Stimulated activated naive B cell treated with anti-CD40 and anti-IgM and Interleukin-4, amounts not matched to agents 10 μg/mL and 1 μg/mL and 100 μg/mL, for 72 hours (primary cell): ENCODE data around the gene APOBEC3C.
"Not testable (repeated sequence)": the region's sequence is repeated elsewhere in the genome, so short reads cannot be mapped to it uniquely, and the experiment has no call there.

ENCODE experiments used
- ATAC-seq, 2 donors: fragments of 150-1000 bp; cut with Tn5 transposase; replicated peaks; 2 replicates each; pipeline ENCODE4 v1.10.0; 2021; ENCODE audit warnings: moderate library complexity in 1 of 2
- DNase-seq: peaks from one replicate; pipeline ENCODE4 v3.0.0; 2021
- H3K27ac Mint-ChIP-seq: one replicate; pipeline ENCODE4 v1.8.0; 2022; ENCODE audit warnings: mild to moderate bottlenecking, mixed read lengths
- H3K27me3 Mint-ChIP-seq, 2 donors: one replicate each; pipeline ENCODE4 v1.8.0; 2022; ENCODE audit warnings: mixed read lengths in 2 of 2
- H3K36me3 Mint-ChIP-seq, 2 donors: one replicate each; pipeline ENCODE4 v1.8.0; 2022; ENCODE audit warnings: mixed read lengths in 2 of 2, mild to moderate bottlenecking in 1 of 2
- H3K4me1 Mint-ChIP-seq, 2 donors: one replicate each; pipeline ENCODE4 v1.8.0; 2022; ENCODE audit warnings: mixed read lengths in 2 of 2, mild to moderate bottlenecking in 1 of 2
- H3K4me3 Mint-ChIP-seq, 2 donors: one replicate each; pipeline ENCODE4 v1.8.0; 2022; ENCODE audit warnings: mild to moderate bottlenecking in 2 of 2, mixed read lengths in 2 of 2, moderate library complexity in 1 of 2
- H3K9me3 Mint-ChIP-seq, 2 donors: one replicate each; pipeline ENCODE4 v1.8.0; 2022; ENCODE audit warnings: mixed read lengths in 2 of 2, mild to moderate bottlenecking in 1 of 2

Gene APOBEC3C

GRCh38 chr22:39045136-39045535 is 31.1 kb downstream of the APOBEC3C start:
- not testable (repeated sequence) for H3K9me3 Mint-ChIP-seq, ATAC-seq, H3K27me3 Mint-ChIP-seq, DNase-seq
- peaks cover 36 to 65% of the 10 kb centered on the region in 2 donors for H3K4me1 Mint-ChIP-seq
- peak overlapping the region; percentile 5 to 7 for H3K4me3 Mint-ChIP-seq
- peak overlapping the region; percentile 60 for H3K27ac Mint-ChIP-seq
- peaks cover 33 to 45% of the 10 kb centered on the region in 2 donors for H3K36me3 Mint-ChIP-seq

- peaks cover 30 to 69% of the 10 kb centered on the region in 2 donors for H3K4me1 Mint-ChIP-seq
- H3K4me3 Mint-ChIP-seq, ATAC-seq, DNase-seq, H3K9me3 Mint-ChIP-seq, H3K27me3 Mint-ChIP-seq: not testable (repeated sequence)
- peaks cover 27 to 58% of the 10 kb centered on the region in 2 donors for H3K36me3 Mint-ChIP-seq
- peak overlapping the region; percentile 14 for H3K27ac Mint-ChIP-seq
These were observed 35.4 kb downstream of the APOBEC3C start for GRCh38 chr22:39049486-39049885.

- DNase-seq, H3K27me3 Mint-ChIP-seq, H3K4me3 Mint-ChIP-seq, H3K9me3 Mint-ChIP-seq: not testable (repeated sequence)
- Mint-ChIP-seq H3K27ac (peak overlapping the region; percentile 42), H3K36me3 (peaks cover 7 to 41% of the 10 kb centered on the region in 2 donors), H3K4me1 (peaks cover 11 to 44% of the 10 kb centered on the region in 2 donors)
- peak in 1 of 2 donors; percentile 22 for ATAC-seq
These were observed 37.9 kb downstream of the APOBEC3C start for GRCh38 chr22:39051844-39052495.

GRCh38 chr22:39055658-39056057 is 41.6 kb downstream of the APOBEC3C start:
- Mint-ChIP-seq H3K4me1 (peaks cover 5 to 26% of the 10 kb centered on the region in 2 donors), H3K36me3 (peaks cover 3 to 32% of the 10 kb centered on the region in 2 donors), H3K27ac (no peak overlapping the region), H3K4me3 (no peak overlapping the region), H3K27me3 (no peaks in the 10 kb centered on the region), H3K9me3 (peaks cover 0 to 2% of the 10 kb centered on the region in 2 donors)
- DNase-seq (no peak), ATAC-seq (no peak)

- not testable (repeated sequence) for H3K27me3 Mint-ChIP-seq, ATAC-seq, H3K4me1 Mint-ChIP-seq, H3K27ac Mint-ChIP-seq, H3K36me3 Mint-ChIP-seq, H3K4me3 Mint-ChIP-seq, H3K9me3 Mint-ChIP-seq
- DNase-seq = peak; percentile 20
These were observed 47.2 kb downstream of the APOBEC3C start for GRCh38 chr22:39061290-39061689.

- not testable (repeated sequence) for H3K27me3 Mint-ChIP-seq, H3K36me3 Mint-ChIP-seq, H3K27ac Mint-ChIP-seq, DNase-seq, H3K9me3 Mint-ChIP-seq, H3K4me3 Mint-ChIP-seq, H3K4me1 Mint-ChIP-seq, ATAC-seq
These were observed 47.9 kb downstream of the APOBEC3C start for GRCh38 chr22:39061951-39062350.

GRCh38 chr22:39063904-39064303 is 49.8 kb downstream of the APOBEC3C start:
- H3K4me3 Mint-ChIP-seq = peak overlapping the region; percentile 59
- ATAC-seq (peak; percentile 64 to 72), DNase-seq (peak; percentile 48)
- not testable (repeated sequence) for H3K36me3 Mint-ChIP-seq, H3K27ac Mint-ChIP-seq, H3K27me3 Mint-ChIP-seq, H3K9me3 Mint-ChIP-seq, H3K4me1 Mint-ChIP-seq

GRCh38 chr22:39066442-39067276 is 52.6 kb downstream of the APOBEC3C start:
- H3K4me1 Mint-ChIP-seq = peaks cover 21 to 22% of the 10 kb centered on the region in 2 donors
- peaks cover 11 to 17% of the 10 kb centered on the region in 2 donors for H3K36me3 Mint-ChIP-seq
- H3K4me3 Mint-ChIP-seq, H3K27me3 Mint-ChIP-seq, H3K9me3 Mint-ChIP-seq, H3K27ac Mint-ChIP-seq: not testable (repeated sequence)
- peak; percentile 57 to 66 for ATAC-seq
- DNase-seq = peak; percentile 66

- H3K27me3 Mint-ChIP-seq = no peaks in the 10 kb centered on the region
- ATAC-seq (no peak), DNase-seq (peak; percentile 22)
- peaks cover 11 to 17% of the 10 kb centered on the region in 2 donors for H3K36me3 Mint-ChIP-seq
- peaks cover 0 to 1% of the 10 kb centered on the region in 2 donors for H3K9me3 Mint-ChIP-seq
- no peak overlapping the region for H3K4me3 Mint-ChIP-seq
- H3K4me1 Mint-ChIP-seq = peaks cover 29 to 31% of the 10 kb centered on the region in 2 donors
- H3K27ac Mint-ChIP-seq = no peak overlapping the region
These were observed 54.2 kb downstream of the APOBEC3C start for GRCh38 chr22:39068033-39068785.
